Sigmoid colon (tissue), 4 donors: ENCODE results near the gene PRKACG.
A peak's percentile ranks its signal among the peaks of the same experiment; 100 is the strongest.

Experiments
- POLR2AphosphoS5 ChIP-seq, 4 donors: sonication (generic); formaldehyde crosslinking; IDR thresholded peaks; one replicate each; pipeline ENCODE4 v1.6.1; 2017; ENCODE audit warnings: antibody characterized with exemption in 4 of 4
- TF ChIP-seq, protein P1 (sequence below), 4 experiments: fragments of 450-650 bp in 3 of 4; fragments of 200-600 bp in 1 of 4; IDR thresholded peaks; one replicate each; pipeline ENCODE4 v1.5.1; 2016 to 2019; ENCODE audit warnings: antibody characterized with exemption in 4 of 4, mild to moderate bottlenecking in 3 of 4, moderate library complexity in 2 of 4

DNA sequence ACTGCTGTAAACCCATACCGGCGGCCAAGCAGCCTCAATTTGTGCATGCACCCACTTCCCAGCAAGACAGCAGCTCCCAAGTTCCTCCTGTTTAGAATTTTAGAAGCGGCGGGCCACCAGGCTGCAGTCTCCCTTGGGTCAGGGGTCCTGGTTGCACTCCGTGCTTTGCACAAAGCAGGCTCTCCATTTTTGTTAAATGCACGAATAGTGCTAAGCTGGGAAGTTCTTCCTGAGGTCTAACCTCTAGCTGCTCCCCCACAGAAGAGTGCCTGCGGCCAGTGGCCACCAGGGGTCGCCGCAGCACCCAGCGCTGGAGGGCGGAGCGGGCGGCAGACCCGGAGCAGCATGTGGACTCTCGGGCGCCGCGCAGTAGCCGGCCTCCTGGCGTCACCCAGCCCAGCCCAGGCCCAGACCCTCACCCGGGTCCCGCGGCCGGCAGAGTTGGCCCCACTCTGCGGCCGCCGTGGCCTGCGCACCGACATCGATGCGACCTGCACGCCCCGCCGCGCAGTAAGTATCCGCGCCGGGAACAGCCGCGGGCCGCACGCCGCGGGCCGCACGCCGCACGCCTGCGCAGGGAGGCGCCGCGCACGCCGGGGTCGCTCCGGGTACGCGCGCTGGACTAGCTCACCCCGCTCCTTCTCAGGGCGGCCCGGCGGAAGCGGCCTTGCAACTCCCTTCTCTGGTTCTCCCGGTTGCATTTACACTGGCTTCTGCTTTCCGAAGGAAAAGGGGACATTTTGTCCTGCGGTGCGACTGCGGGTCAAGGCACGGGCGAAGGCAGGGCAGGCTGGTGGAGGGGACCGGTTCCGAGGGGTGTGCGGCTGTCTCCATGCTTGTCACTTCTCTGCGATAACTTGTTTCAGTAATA lies 21.8 kb upstream of the PRKACG start, which contains the start of gene FXN:
- TF ChIP-seq POLR2AphosphoS5 (IDR thresholded peaks at IDR 0.05): peak in 2 of 4 donors; percentile 50 to 61
- TF ChIP-seq, protein P1, sequence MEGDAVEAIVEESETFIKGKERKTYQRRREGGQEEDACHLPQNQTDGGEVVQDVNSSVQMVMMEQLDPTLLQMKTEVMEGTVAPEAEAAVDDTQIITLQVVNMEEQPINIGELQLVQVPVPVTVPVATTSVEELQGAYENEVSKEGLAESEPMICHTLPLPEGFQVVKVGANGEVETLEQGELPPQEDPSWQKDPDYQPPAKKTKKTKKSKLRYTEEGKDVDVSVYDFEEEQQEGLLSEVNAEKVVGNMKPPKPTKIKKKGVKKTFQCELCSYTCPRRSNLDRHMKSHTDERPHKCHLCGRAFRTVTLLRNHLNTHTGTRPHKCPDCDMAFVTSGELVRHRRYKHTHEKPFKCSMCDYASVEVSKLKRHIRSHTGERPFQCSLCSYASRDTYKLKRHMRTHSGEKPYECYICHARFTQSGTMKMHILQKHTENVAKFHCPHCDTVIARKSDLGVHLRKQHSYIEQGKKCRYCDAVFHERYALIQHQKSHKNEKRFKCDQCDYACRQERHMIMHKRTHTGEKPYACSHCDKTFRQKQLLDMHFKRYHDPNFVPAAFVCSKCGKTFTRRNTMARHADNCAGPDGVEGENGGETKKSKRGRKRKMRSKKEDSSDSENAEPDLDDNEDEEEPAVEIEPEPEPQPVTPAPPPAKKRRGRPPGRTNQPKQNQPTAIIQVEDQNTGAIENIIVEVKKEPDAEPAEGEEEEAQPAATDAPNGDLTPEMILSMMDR (IDR thresholded peaks at IDR 0.05): peak; percentile 82 to 99 (median 90)
